Mesendoderm (in vitro differentiated cells): Measurements from ENCODE around the gene RARS1.

Source experiments
- DNase-seq: peaks from one replicate; pipeline ENCODE4 v3.0.0; 2013
- H2AK5ac ChIP-seq: 2 replicates; pipeline ENCODE4 v1.6.1; 2013; ENCODE audit warnings: low read length, inconsistent platforms
- H2BK120ac ChIP-seq: 2 replicates; pipeline ENCODE4 v1.6.1; 2013; ENCODE audit warnings: low read depth, mild to moderate bottlenecking, low read length, moderate library complexity, mixed read lengths
- H2BK15ac ChIP-seq: replicated peaks from 2 replicates; pipeline ENCODE4 v1.6.1; 2013; ENCODE audit warnings: low read depth, mild to moderate bottlenecking, moderate library complexity
- H2BK5ac ChIP-seq: 2 replicates; pipeline ENCODE4 v1.6.1; 2013; ENCODE audit warnings: low read length, inconsistent platforms
- H3K18ac ChIP-seq: 2 replicates; pipeline ENCODE4 v1.6.1; 2013; ENCODE audit warnings: mild to moderate bottlenecking, low read length, mixed read lengths
- H3K23ac ChIP-seq: one replicate; pipeline ENCODE4 v1.6.1; 2013; ENCODE audit warnings: low read length
- H3K27ac ChIP-seq: 2 replicates; pipeline ENCODE4 v1.5.1; 2013; ENCODE audit warnings: low read depth, mild to moderate bottlenecking, inconsistent platforms, low read length, moderate library complexity
- H3K27me3 ChIP-seq: 2 replicates; pipeline ENCODE4 v1.6.1; 2013; ENCODE audit warnings: low read length, control low read depth, mild to moderate bottlenecking, inconsistent platforms; ENCODE audit not compliant: insufficient read depth, poor library complexity
- H3K36me3 ChIP-seq: 2 replicates; pipeline ENCODE4 v1.6.1; 2013; ENCODE audit warnings: low read length, inconsistent platforms; ENCODE audit not compliant: control insufficient read depth, insufficient read depth
- H3K4ac ChIP-seq: one replicate; pipeline ENCODE4 v1.6.1; 2013; ENCODE audit warnings: low read depth, mild to moderate bottlenecking, low read length, moderate library complexity
- H3K4me1 ChIP-seq: 2 replicates; pipeline ENCODE4 v1.6.1; 2013; ENCODE audit warnings: low read depth, low read length, inconsistent platforms; ENCODE audit not compliant: control insufficient read depth
- H3K4me2 ChIP-seq: 2 replicates; pipeline ENCODE4 v1.6.1; 2013; ENCODE audit warnings: low read length
- H3K4me3 ChIP-seq: 2 replicates; pipeline ENCODE4 v1.5.1; 2013; ENCODE audit warnings: mild to moderate bottlenecking, low read length
- H3K56ac ChIP-seq: one replicate; pipeline ENCODE4 v1.6.1; 2013; ENCODE audit warnings: low read length
- H3K79me1 ChIP-seq: 2 replicates; pipeline ENCODE4 v1.6.1; 2013; ENCODE audit warnings: low read length, inconsistent platforms
- H3K79me2 ChIP-seq: 2 replicates; pipeline ENCODE4 v1.6.1; 2013; ENCODE audit warnings: mild to moderate bottlenecking, low read length; ENCODE audit not compliant: control insufficient read depth, insufficient read depth
- H3K9ac ChIP-seq: 2 replicates; pipeline ENCODE4 v1.6.1; 2013; ENCODE audit warnings: low read length, inconsistent platforms
- H4K5ac ChIP-seq: one replicate; pipeline ENCODE4 v1.6.1; 2013; ENCODE audit warnings: low read length
- H4K8ac ChIP-seq: one replicate; pipeline ENCODE4 v1.6.1; 2013; ENCODE audit warnings: low read depth, mild to moderate bottlenecking, control low read depth, low read length, moderate library complexity
- WGBS: extraction: QIAGEN DNeasy Blood & Tissue Kit; methylation state at CpG from one replicate; pipeline ENCODE4 v1.1.7; 2013; ENCODE audit warnings: low lambda C conversion rate, missing lambda C conversion rate; ENCODE audit not compliant: insufficient coverage; ENCODE audit errors: extremely low coverage; 5-methylcytosine and 5-hydroxymethylcytosine counted together
- small RNA-seq: library from polyadenylated mRNA; stranded (forward); fragments of <200 nt; extraction: miRNeasy Mini kit (QIAGEN cat#:217004); gene quantifications from one replicate; pipeline ENCODE3, GENCODE V24; 2013; ENCODE audit not compliant: insufficient read depth

Gene RARS1

GRCh38 chr5:168563959-168564358 lies 77.7 kb downstream of the RARS1 start:
- DNase-seq = no peak
- no peak overlapping the region for H3K9ac ChIP-seq

DNA sequence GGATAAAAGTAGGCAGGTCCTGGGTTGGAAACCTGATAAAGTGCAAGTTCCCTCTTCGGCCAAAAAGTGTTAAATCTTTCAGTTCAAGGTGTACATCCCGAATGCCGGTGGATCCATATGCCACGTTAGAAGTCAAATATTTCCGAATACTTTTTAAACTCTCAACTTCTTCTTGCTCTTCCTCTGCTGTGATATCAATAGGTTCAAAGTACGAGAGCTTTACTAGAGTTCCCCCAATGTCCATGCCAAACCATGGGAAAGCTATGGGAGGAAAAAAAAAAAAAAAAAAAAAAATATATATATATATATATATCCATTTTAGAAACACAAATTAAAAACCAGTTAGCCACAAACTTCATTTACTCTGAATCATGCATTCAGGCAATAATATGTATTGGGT lies 82.5 kb downstream of the RARS1 start:
- no peak overlapping the region for H3K4ac ChIP-seq
- WGBS = no CpG with 5 or more reads among the region's 6 CpGs

More at GRCh38 chr5:168563959-168564358, 77.7 kb downstream of the RARS1 start:
- H3K27me3 ChIP-seq = no peaks in the 10 kb centered on the region
- no peak overlapping the region for H3K4me2 ChIP-seq
- H3K18ac ChIP-seq = no peak overlapping the region
- H3K79me1 ChIP-seq = peaks cover 3% of the 10 kb centered on the region
- no peak overlapping the region for H2BK15ac ChIP-seq
- no peak overlapping the region for H4K5ac ChIP-seq
- no peak overlapping the region for H3K4ac ChIP-seq
- no peak overlapping the region for H3K4me3 ChIP-seq
- H2BK120ac ChIP-seq = no peak overlapping the region
- H3K79me2 ChIP-seq = peaks cover 19% of the 10 kb centered on the region
- H2AK5ac ChIP-seq = no peak overlapping the region
- no peaks in the 10 kb centered on the region for H3K4me1 ChIP-seq
- no peak overlapping the region for H4K8ac ChIP-seq
- H3K27ac ChIP-seq = no peak overlapping the region
- H3K36me3 ChIP-seq = peaks cover 1% of the 10 kb centered on the region
- H2BK5ac ChIP-seq = no peak overlapping the region
- no peak overlapping the region for H3K56ac ChIP-seq
- no CpG with 5 or more reads among the region's 1 CpG for WGBS
- H3K23ac ChIP-seq = no peak overlapping the region

More for the DNA sequence above, 82.5 kb downstream of the RARS1 start:
- Histone ChIP-seq H4K8ac (no peak overlapping the region), H3K23ac (no peak overlapping the region), H3K4me2 (no peak overlapping the region), H2AK5ac (no peak overlapping the region), H3K56ac (no peak overlapping the region), H3K4me1 (no peaks in the 10 kb centered on the region), H3K79me2 (peaks cover 48% of the 10 kb centered on the region), H4K5ac (no peak overlapping the region), H3K18ac (no peak overlapping the region), H3K27ac (no peak overlapping the region), H3K36me3 (peaks cover 1% of the 10 kb centered on the region), H3K4me3 (no peak overlapping the region), H3K9ac (no peak overlapping the region), H2BK5ac (no peak overlapping the region), H2BK15ac (no peak overlapping the region), H3K27me3 (no peaks in the 10 kb centered on the region), H3K79me1 (peaks cover 5% of the 10 kb centered on the region), H2BK120ac (no peak overlapping the region)
- no peak for DNase-seq

Small RNAs within 50 kb of the gene (small RNA-seq; reads per million reads assigned to genes)
- 14.3 reads per million, percentile 89 among the genes with 10 or more reads in this experiment for gene MIR103A1
